Lower leg skin (tissue), 4 donors: ENCODE results near the gene KATNA1. TPM values are rescaled to one million over a fixed set of nuclear protein-coding genes. Genes with fewer than 3 reads are reported as not detected.

ENCODE experiments used
- DNase-seq, 2 donors: peaks; one replicate each; pipeline ENCODE4 v3.0.0-alpha.2; 2019; ENCODE audit warnings: low spot score in 2 of 2
- H3K4me3 ChIP-seq: fragments of 200-600 bp; sonication (generic); 2 replicates; pipeline ENCODE4 v1.5.1; 2017; ENCODE audit warnings: mild to moderate bottlenecking, low read depth; ENCODE audit not compliant: poor library complexity, severe bottlenecking
- POLR2A ChIP-seq, 2 donors: fragments of 450-650 bp; IDR thresholded peaks; one replicate each; pipeline ENCODE4 v1.6.1; 2016 to 2017; ENCODE audit warnings: antibody characterized with exemption in 2 of 2, mild to moderate bottlenecking in 1 of 2, moderate library complexity in 1 of 2
- WGBS, 2 donors: methylation state at CpG; one replicate each; pipeline ENCODE4 v1.1.5; 2018; 5-methylcytosine and 5-hydroxymethylcytosine counted together
- intact Hi-C: fragments of 100-400 bp; cut with DNase I; formaldehyde crosslinking; loops from one replicate; pipeline ENCODE4 v1.15.0; 2023; ENCODE audit warnings: low total_unique reads
- total RNA-seq, 4 donors: library from RNA; depleted of rRNA; stranded (reverse); fragments of >200 nt; gene quantifications; one replicate each; pipeline ENCODE4 v1.1.0, GENCODE V29; 2016
- TF ChIP-seq, protein P1 (sequence below), 3 donors: fragments of 450-650 bp; IDR thresholded peaks; one replicate each; pipeline ENCODE4 v1.5.1; 2016; ENCODE audit warnings: antibody characterized with exemption in 3 of 3, mild to moderate bottlenecking in 3 of 3, moderate library complexity in 2 of 3

KATNA1 gene
- total RNA-seq, 4 donors from 2014 or later, result 19.2 to 25.7 (median 23.3) TPM

DNA sequence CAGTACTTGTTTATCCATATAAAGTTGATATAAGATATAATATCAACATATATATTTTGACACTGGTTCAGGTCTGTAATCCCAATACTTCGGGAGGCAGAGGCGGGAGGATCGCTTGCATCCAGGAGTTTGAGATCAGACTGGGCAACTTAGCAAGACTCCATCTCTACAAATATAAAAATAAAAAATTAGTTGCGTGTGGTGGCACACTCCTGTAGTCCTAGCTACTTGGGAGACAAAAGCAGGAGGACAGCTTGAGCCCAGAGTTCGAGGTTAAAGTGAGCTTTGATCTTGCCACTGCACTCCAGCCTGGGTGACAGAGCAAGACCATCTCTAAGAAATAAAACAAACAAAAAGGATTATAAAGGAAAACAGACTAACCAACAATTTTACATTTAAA is 8.9 kb upstream of the KATNA1 start:
- intact Hi-C loops, result no loop called here
- DNase-seq, result no peak
- WGBS, 2 donors, result 93 to 94% methylated on average over 5 of the region's 5 CpGs
- no peak overlapping the region for H3K4me3 ChIP-seq
- no peak for TF ChIP-seq POLR2A (IDR thresholded peaks at IDR 0.05)
- TF ChIP-seq, protein P1, sequence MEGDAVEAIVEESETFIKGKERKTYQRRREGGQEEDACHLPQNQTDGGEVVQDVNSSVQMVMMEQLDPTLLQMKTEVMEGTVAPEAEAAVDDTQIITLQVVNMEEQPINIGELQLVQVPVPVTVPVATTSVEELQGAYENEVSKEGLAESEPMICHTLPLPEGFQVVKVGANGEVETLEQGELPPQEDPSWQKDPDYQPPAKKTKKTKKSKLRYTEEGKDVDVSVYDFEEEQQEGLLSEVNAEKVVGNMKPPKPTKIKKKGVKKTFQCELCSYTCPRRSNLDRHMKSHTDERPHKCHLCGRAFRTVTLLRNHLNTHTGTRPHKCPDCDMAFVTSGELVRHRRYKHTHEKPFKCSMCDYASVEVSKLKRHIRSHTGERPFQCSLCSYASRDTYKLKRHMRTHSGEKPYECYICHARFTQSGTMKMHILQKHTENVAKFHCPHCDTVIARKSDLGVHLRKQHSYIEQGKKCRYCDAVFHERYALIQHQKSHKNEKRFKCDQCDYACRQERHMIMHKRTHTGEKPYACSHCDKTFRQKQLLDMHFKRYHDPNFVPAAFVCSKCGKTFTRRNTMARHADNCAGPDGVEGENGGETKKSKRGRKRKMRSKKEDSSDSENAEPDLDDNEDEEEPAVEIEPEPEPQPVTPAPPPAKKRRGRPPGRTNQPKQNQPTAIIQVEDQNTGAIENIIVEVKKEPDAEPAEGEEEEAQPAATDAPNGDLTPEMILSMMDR (IDR thresholded peaks at IDR 0.05), result no peak

DNA sequence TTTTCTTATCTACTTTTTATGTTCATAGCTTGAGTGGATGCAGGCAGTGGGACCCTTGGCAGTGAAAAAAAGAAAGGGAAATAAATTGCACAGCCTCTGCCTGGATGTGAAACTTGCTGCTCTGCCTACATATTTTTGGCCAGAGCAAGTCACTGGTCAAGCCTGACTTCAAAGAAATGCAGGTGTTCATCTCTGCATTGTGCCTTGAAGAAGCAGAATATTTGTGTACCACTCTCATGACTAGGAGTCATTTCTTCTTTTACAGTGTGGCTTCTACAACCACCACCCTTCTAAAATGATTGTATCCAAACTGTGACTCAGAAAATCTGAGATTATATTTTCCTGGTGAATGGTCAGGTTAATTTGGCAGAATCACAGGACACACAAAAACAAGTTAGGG is 2.5 kb upstream of the KATNA1 start:
- no peak overlapping the region for H3K4me3 ChIP-seq
- intact Hi-C loops, result no loop called here

DNA sequence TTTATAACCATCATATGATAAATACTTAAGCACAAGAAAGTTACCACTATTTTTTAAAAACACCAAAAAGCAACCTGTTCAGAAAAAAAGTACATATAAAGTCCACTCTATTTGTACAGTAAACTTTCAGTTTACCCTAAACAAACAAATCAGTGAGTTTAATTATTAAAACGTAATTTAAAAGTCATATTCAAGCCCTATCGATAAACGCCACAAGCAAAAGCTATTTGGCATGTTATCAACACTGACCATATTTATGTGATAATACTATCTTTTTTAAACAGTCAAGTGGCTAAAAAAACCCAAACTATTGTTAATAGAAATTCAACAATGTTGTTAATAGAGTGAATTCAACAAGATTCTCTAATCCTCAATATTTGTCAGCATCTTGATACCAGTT is 1.9 kb downstream of the KATNA1 start:
- DNase-seq, result no peak
- no peak overlapping the region for H3K4me3 ChIP-seq
- intact Hi-C loops, result no loop called here
- TF ChIP-seq, protein P1 (IDR thresholded peaks at IDR 0.05), result no peak
- TF ChIP-seq POLR2A (IDR thresholded peaks at IDR 0.05), result no peak
- 77 to 79% methylated on average over 3 of the region's 3 CpGs for WGBS, 2 donors

More for the DNA sequence above, 2.5 kb upstream of the KATNA1 start:
- no peak for DNase-seq
- TF ChIP-seq, protein P1 (IDR thresholded peaks at IDR 0.05), result no peak
- no peak for TF ChIP-seq POLR2A (IDR thresholded peaks at IDR 0.05)

DNA sequence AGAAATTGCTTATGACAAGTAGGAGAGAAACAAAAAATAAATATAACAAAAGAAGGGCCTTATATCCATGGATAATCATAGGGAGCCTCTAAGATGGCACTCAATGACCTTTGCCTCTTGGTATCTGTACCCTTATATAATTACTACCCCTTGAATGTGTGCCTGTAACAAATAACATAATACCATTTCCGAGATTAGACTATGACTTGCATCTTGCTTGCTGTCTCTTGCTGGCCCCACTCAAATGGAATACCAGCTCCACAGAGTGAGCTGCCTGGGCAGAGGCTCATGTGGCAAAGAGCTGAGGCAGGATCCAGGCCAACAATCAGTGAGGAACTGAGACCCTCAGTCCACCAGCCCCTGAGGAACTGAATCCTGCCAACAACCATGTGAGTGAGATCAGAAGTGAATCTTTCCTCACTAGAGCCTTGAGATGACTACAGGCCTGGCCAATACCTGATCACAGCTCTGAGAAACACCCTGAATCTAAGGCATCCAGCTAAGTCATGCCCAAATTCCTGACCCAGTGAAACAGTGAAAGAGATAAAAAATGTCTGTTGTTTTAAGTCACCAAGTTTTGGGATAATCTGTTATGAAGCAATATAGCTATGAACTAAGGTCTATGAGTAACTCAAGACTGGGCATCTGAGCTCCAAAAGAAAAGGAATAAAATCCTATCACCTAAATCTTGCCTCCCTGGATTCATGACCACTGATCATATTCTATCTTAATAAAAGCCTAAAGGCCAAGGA is 5.5 kb downstream of the KATNA1 start:
- TF ChIP-seq, protein P1 (IDR thresholded peaks at IDR 0.05), result no peak
- no peak for TF ChIP-seq POLR2A (IDR thresholded peaks at IDR 0.05)
- H3K4me3 ChIP-seq, result no peak overlapping the region
- 92 to 93% methylated on average over 1 of the region's 1 CpG for WGBS, 2 donors
- DNase-seq, result no peak
- intact Hi-C loops, result no loop called here

DNA sequence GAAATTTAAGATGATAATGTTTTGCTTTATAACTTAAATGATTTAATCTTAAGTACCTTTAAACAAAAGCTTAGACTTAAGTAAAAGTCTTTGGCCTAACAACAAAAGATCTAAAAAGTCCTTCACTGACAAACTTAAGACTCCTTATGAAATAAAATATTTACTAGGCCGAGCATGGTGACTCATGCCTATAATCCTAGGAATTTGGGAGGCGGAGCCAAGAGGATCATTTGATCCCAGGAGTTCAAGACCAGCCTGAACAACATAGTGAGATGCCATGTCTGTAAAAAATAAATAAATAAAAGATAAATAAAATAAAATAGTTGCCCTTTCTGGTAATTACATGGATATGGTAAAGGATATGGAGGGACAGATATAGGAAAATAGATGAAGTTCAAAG is 12.4 kb downstream of the KATNA1 start:
- TF ChIP-seq POLR2A (IDR thresholded peaks at IDR 0.05), result no peak
- TF ChIP-seq, protein P1 (IDR thresholded peaks at IDR 0.05), result no peak

DNA sequence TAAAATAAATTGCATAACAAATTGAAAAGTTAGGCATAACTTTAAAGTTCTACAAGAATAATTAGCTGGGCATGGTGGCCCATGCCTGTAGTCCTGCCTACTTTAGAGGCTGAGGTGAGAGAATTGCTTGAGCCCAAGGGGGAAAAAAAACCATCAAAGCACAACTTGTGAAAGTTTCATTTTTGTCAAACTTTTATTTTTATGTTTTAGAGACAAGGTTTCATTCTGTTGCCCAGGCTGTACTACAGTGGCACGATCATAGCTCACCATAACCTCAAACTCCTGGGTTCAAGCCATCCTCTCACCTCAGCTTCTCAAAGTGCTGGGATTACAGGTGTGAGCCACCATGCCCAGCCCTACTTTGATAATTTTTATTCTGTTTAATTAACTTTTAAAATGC is 14.2 kb downstream of the KATNA1 start:
- DNase-seq, result no peak
- no peak overlapping the region for H3K4me3 ChIP-seq
- WGBS, 2 donors, result 98 to 100% methylated on average over 1 of the region's 1 CpG
- TF ChIP-seq, protein P1 (IDR thresholded peaks at IDR 0.05), result no peak
- no peak for TF ChIP-seq POLR2A (IDR thresholded peaks at IDR 0.05)
- intact Hi-C loops, result no loop called here

More for the DNA sequence above, 12.4 kb downstream of the KATNA1 start:
- no peak for DNase-seq
- no peak overlapping the region for H3K4me3 ChIP-seq
- intact Hi-C loops, result no loop called here
- WGBS, 2 donors, result 62 to 63% methylated on average over 2 of the region's 2 CpGs
